ENCODE results near the gene TXNL4B.

GRCh38 chr16:72104905-72105304, 11.5 kb upstream of the TXNL4B start:
- TF ChIP-seq CTCF (IDR thresholded peaks at IDR 0.05; ENCODE audit: insufficient read depth, low read depth, low read length): no peak
- no peak for TF ChIP-seq EZH2 (IDR thresholded peaks at IDR 0.05; ENCODE audit: insufficient read depth, low read length)
